IMR-90 (cell line): ENCODE measurements around the gene SEC24B. TPM values are rescaled to one million over a fixed set of nuclear protein-coding genes. Genes with fewer than 3 reads are reported as not detected.

Experiments used
- ATAC-seq: fragments of 200-7000 bp; cut with Tn5 transposase; 2 replicates; pipeline ENCODE4 v1.9.1; 2020; ENCODE audit warnings: low read depth, mild to moderate bottlenecking, moderate library complexity
- BruUV-seq: library from RNA; stranded (reverse); fragments of 400-500 nt; replicated peaks from 2 replicates; lab custom pipeline; 2021; lab: Mats Ljungman, UMichigan
- CTCF ChIA-PET: fragments of 300-600 bp; formaldehyde crosslinking; extraction: SDS; loops from one replicate; lab custom pipeline; 2021; ENCODE audit warnings: antibody characterized with exemption; lab: Yijun Ruan, JAX
- POLR2A ChIA-PET: fragments of 300-600 bp; sonication (Branson Sonifier 250); formaldehyde crosslinking; loops from one replicate; lab custom pipeline; 2022; ENCODE audit warnings: antibody characterized with exemption; ENCODE audit not compliant: unreplicated experiment; lab: Charles Lee
- DNase-seq: peaks from one replicate; pipeline ENCODE4 v3.0.0; 2013
- H2AFZ ChIP-seq: replicated peaks from 2 replicates; pipeline ENCODE3; 2013; ENCODE audit warnings: low read length, mild to moderate bottlenecking; ENCODE audit not compliant: poor library complexity
- H2AK5ac ChIP-seq: 2 replicates; pipeline ENCODE4 v1.6.1; 2013; ENCODE audit warnings: low read depth, low read length, inconsistent platforms
- H2AK9ac ChIP-seq: replicated peaks from 2 replicates; pipeline ENCODE3; 2013; ENCODE audit warnings: mild to moderate bottlenecking, low read depth, low read length, moderate library complexity; ENCODE audit not compliant: poor library complexity
- H2BK120ac ChIP-seq: 2 replicates; pipeline ENCODE4 v1.6.1; 2013; ENCODE audit warnings: low read depth, low read length, inconsistent platforms
- H2BK15ac ChIP-seq: 3 replicates; pipeline ENCODE4 v1.6.1; 2013; ENCODE audit warnings: low read depth, low read length, inconsistent platforms
- H2BK20ac ChIP-seq: 2 replicates; pipeline ENCODE4 v1.6.1; 2013; ENCODE audit warnings: low read depth, mild to moderate bottlenecking, inconsistent platforms, low read length, moderate library complexity
- H2BK5ac ChIP-seq: 2 replicates; pipeline ENCODE4 v1.6.1; 2013; ENCODE audit warnings: mild to moderate bottlenecking, low read depth, low read length, inconsistent platforms; ENCODE audit not compliant: poor library complexity, severe bottlenecking
- H3K14ac ChIP-seq: replicated peaks from 2 replicates; pipeline ENCODE4 v1.6.1; 2013; ENCODE audit warnings: low read depth, low read length, inconsistent platforms
- H3K18ac ChIP-seq: 2 replicates; pipeline ENCODE4 v1.6.1; 2013; ENCODE audit warnings: low read depth, low read length, control low read depth
- H3K23ac ChIP-seq: 2 replicates; pipeline ENCODE4 v1.6.1; 2013; ENCODE audit warnings: low read depth, low read length, inconsistent platforms
- H3K27ac ChIP-seq: 2 replicates; pipeline ENCODE4 v1.5.1; 2013; ENCODE audit warnings: mild to moderate bottlenecking, control low read depth, low read length; ENCODE audit not compliant: insufficient read depth
- H3K27me3 ChIP-seq: 2 replicates; pipeline ENCODE4 v1.6.1; 2013; ENCODE audit warnings: low read length; ENCODE audit not compliant: control insufficient read depth, insufficient read depth
- H3K36me3 ChIP-seq: 2 replicates; pipeline ENCODE4 v1.6.1; 2013; ENCODE audit warnings: low read length, mixed read lengths; ENCODE audit not compliant: control insufficient read depth, insufficient read depth
- H3K4ac ChIP-seq: 2 replicates; pipeline ENCODE4 v1.6.1; 2013; ENCODE audit warnings: low read depth, low read length, inconsistent platforms
- H3K4me1 ChIP-seq: 2 replicates; pipeline ENCODE4 v1.6.1; 2013; ENCODE audit warnings: low read length, mixed read lengths; ENCODE audit not compliant: control insufficient read depth, insufficient read depth
- H3K4me2 ChIP-seq: 2 replicates; pipeline ENCODE4 v1.6.1; 2013; ENCODE audit warnings: low read depth, mild to moderate bottlenecking, control low read depth, low read length, moderate library complexity
- H3K4me3 ChIP-seq: 2 replicates; pipeline ENCODE4 v1.5.1; 2013; ENCODE audit warnings: low read depth, mild to moderate bottlenecking, control low read depth, low read length, moderate library complexity; ENCODE audit not compliant: insufficient read depth
- H3K56ac ChIP-seq: 2 replicates; pipeline ENCODE4 v1.6.1; 2013; ENCODE audit warnings: low read length, inconsistent platforms; ENCODE audit not compliant: insufficient read depth; ENCODE audit errors: extremely low read depth
- H3K79me1 ChIP-seq, 2 experiments: 2 replicates each; pipeline ENCODE4 v1.6.1; 2013; ENCODE audit warnings: low read length in 2 of 2, inconsistent platforms in 1 of 2, low read depth in 1 of 2
- H3K9ac ChIP-seq: 2 replicates; pipeline ENCODE4 v1.6.1; 2013; ENCODE audit warnings: low read depth, low read length, control low read depth
- H3K9me1 ChIP-seq: 2 replicates; pipeline ENCODE4 v1.6.1; 2013; ENCODE audit warnings: low read length, inconsistent platforms; ENCODE audit not compliant: insufficient read depth
- H3K9me3 ChIP-seq: 2 replicates; pipeline ENCODE4 v1.6.1; 2013; ENCODE audit warnings: low read length; ENCODE audit not compliant: control insufficient read depth, insufficient read depth
- H4K20me1 ChIP-seq: 2 replicates; pipeline ENCODE4 v1.6.1; 2013; ENCODE audit warnings: low read length, inconsistent platforms; ENCODE audit not compliant: insufficient read depth
- H4K5ac ChIP-seq: 2 replicates; pipeline ENCODE4 v1.6.1; 2013; ENCODE audit warnings: mild to moderate bottlenecking, low read depth, low read length, control low read depth
- H4K8ac ChIP-seq, 2 experiments: 2 replicates each; pipeline ENCODE4 v1.6.1; 2013; ENCODE audit warnings: low read depth in 2 of 2, low read length in 2 of 2, control low read depth in 1 of 2, inconsistent platforms in 1 of 2
- H4K91ac ChIP-seq: 2 replicates; pipeline ENCODE4 v1.6.1; 2013; ENCODE audit warnings: low read depth, low read length, inconsistent platforms; ENCODE audit not compliant: insufficient read depth
- BHLHE40 ChIP-seq: fragments of 150-350 bp; IDR thresholded peaks from 2 replicates; pipeline ENCODE4 v1.6.1; 2016; ENCODE audit warnings: mild to moderate bottlenecking, low read depth, low read length
- FOS ChIP-seq: fragments of 150-350 bp; IDR thresholded peaks from 2 replicates; pipeline ENCODE4 v1.6.1; 2016; ENCODE audit warnings: low read depth, low read length
- MAFK ChIP-seq: IDR thresholded peaks from 2 replicates; pipeline ENCODE4 v1.6.1; 2012; ENCODE audit warnings: low read depth, low read length, improper control_type of control experiment
- MAZ ChIP-seq: IDR thresholded peaks from 2 replicates; pipeline ENCODE4 v1.6.1; 2012; ENCODE audit warnings: low read depth, mild to moderate bottlenecking, low read length, improper control_type of control experiment, moderate library complexity, borderline replicate concordance
- MXI1 ChIP-seq: IDR thresholded peaks from 2 replicates; pipeline ENCODE4 v1.6.1; 2012; ENCODE audit warnings: low read depth, mild to moderate bottlenecking, low read length, moderate library complexity, borderline replicate concordance
- NFE2L2 ChIP-seq: fragments of 150-350 bp; IDR thresholded peaks from 2 replicates; pipeline ENCODE4 v1.6.1; 2016; ENCODE audit warnings: low read depth, mild to moderate bottlenecking, low read length
- POLR2A ChIP-seq: IDR thresholded peaks from 2 replicates; pipeline ENCODE4 v1.6.1; 2012; ENCODE audit warnings: mild to moderate bottlenecking, low read depth, low read length
- RCOR1 ChIP-seq: IDR thresholded peaks from 2 replicates; pipeline ENCODE4 v1.6.1; 2012; ENCODE audit warnings: mild to moderate bottlenecking, low read length, improper control_type of control experiment; ENCODE audit not compliant: insufficient replicate concordance
- USF2 ChIP-seq: fragments of 150-350 bp; IDR thresholded peaks from 2 replicates; pipeline ENCODE4 v1.6.1; 2017; ENCODE audit warnings: mild to moderate bottlenecking, antibody characterized with exemption, low read length, low read depth
- WGBS, 2 experiments: methylation state at CpG; one replicate each; pipeline versions ENCODE4 v1.1.5 to v1.1.7; 2013; ENCODE audit warnings: missing lambda C conversion rate in 2 of 2; ENCODE audit not compliant: insufficient read length in 1 of 2; ENCODE audit errors: extremely low coverage in 2 of 2; 5-methylcytosine and 5-hydroxymethylcytosine counted together
- dilution Hi-C: fragments of 300-500 bp; cut with HindIII; formaldehyde crosslinking; loops from one replicate; pipeline ENCODE4 v1.14.3; 2018; ENCODE audit warnings: low sequenced_read_pairs; ENCODE audit not compliant: unreplicated experiment
- in situ Hi-C: fragments of 300-500 bp; cut with MboI; formaldehyde crosslinking; loops from 3 replicates; pipeline ENCODE4 v1.14.3; 2019; ENCODE audit warnings: low sequenced_read_pairs, inconsistent platforms, mixed read lengths
- intact Hi-C: fragments of 100-400 bp; cut with micrococcal nuclease; formaldehyde crosslinking; loops from 2 replicates; pipeline ENCODE4 v1.10.0; 2022
- polyA plus RNA-seq, 3 experiments: library from polyadenylated mRNA; depleted of rRNA; stranded (reverse); fragments of >200 nt; gene quantifications; 2 replicates each; pipeline ENCODE4 v1.2.3, GENCODE V29; 2012; ENCODE audit warnings: low replicate concordance in 1 of 3
- total RNA-seq: library from RNA; depleted of rRNA; stranded (reverse); fragments of >200 nt; gene quantifications from 2 replicates; pipeline ENCODE4 v1.2.3, GENCODE V29; 2012

Gene SEC24B
- total and polyA plus RNA-seq, 2 of the 4 experiments (the other 2 are of a cell fraction), result 19.0 to 27.4 TPM

DNA sequence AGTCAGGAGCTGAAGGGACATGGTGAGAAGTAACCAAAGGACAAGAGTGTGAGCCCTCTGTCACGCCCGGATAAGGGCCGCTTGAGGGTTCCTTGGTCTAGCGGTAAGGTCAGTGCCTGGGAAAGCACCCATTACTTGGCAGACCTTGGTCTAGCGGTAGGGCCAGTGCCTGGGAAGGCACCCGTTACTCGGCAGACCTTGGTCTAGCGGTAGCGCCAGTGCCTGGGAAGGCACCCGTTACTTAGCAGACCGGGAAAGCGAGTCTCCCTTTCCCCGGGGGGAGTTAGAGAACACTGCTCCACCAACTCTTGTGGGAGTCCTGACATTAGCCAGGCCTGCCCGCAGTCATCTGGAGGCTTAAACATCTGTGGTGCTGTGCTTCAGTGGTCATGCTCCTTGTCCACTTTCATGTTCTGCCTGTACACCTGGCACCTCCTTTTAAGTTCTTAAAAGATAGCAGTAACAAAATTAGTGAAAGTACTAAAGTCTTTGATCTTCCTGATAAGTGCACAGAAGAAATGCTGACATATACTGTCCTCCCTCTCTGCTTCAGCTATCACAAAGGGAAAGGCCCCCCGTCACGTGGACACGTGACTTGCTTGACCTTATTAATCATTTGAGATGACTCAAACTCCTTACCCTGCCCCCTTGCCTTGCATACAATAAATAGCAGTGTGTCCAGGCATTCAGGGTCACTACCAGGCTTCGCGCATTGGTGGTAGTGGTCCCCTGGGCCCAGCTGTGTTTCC is 9.3 kb upstream of the SEC24B start:
- Histone ChIP-seq H4K5ac (no peak overlapping the region), H3K14ac (no peak overlapping the region), H4K91ac (no peak overlapping the region), H2AFZ (no peak overlapping the region), H3K4me3 (no peak overlapping the region), H3K23ac (no peak overlapping the region), H3K36me3 (no peaks in the 10 kb centered on the region), H3K27me3 (no peaks in the 10 kb centered on the region; the same call in 1 of the 2 replicates), H2BK120ac (no peak overlapping the region), H2BK15ac (no peak overlapping the region), H4K8ac (no peak overlapping the region), H4K20me1 (no peaks in the 10 kb centered on the region), H3K9ac (no peak overlapping the region), H3K4me2 (no peak overlapping the region), H3K79me1 (no peaks in the 10 kb centered on the region), H2AK5ac (no peak overlapping the region), H2BK5ac (no peak overlapping the region), H3K9me3 (no peaks in the 10 kb centered on the region), H3K4ac (no peak overlapping the region), H3K56ac (no peak overlapping the region), H3K9me1 (no peaks in the 10 kb centered on the region), H2BK20ac (no peak overlapping the region), H3K18ac (no peak overlapping the region), H3K4me1 (no peaks in the 10 kb centered on the region), H2AK9ac (no peak overlapping the region), H3K27ac (no peak overlapping the region)
- intact Hi-C loops (loop anchor here (5.0 to 10.0 kb wide), 2 partner anchors 233 to 1091 kb away; no protein-coding TSS in a partner anchor), dilution Hi-C loops (no loop called here), in situ Hi-C loops (loop anchor here (10.0 to 25.0 kb wide), 2 partner anchors 391 to 1088 kb away; partner anchors contain the start of gene GAR1)
- ATAC-seq (no peak), DNase-seq (no peak)
- WGBS, 2 experiments, result 96% methylated on average over 11 of the region's 19 CpGs; no CpG with 5 or more reads in 1 of the 2 experiments
- no TSS peak for BruUV-seq
- TF ChIP-seq MXI1 (no peak), MAFK (0 out of 2 replicates have a peak, but pooled peaks have one; percentile 12), POLR2A (no peak), BHLHE40 (peak; percentile 81), FOS (no peak), NFE2L2 (no peak), USF2 (peak; percentile 73), RCOR1 (no peak), MAZ (no peak)
- ChIA-PET POLR2A (no interaction called here), CTCF (interaction anchor here (1.4 to 1.5 kb wide), 2 partner anchors 9 to 380 kb away, joined by 3 to 5 read pairs; partner anchors contain the start of gene SEC24B)
